Gastroesophageal sphincter (tissue), 3 donors: ENCODE data around the gene FRMD6.

Source experiments
- EP300 ChIP-seq: sonication (generic); formaldehyde crosslinking; IDR thresholded peaks from one replicate; pipeline ENCODE4 v1.6.1; 2017; ENCODE audit warnings: antibody characterized with exemption, mild to moderate bottlenecking
- POLR2A ChIP-seq, 2 donors: fragments of 450-650 bp; IDR thresholded peaks; one replicate each; pipeline ENCODE4 v1.6.1; 2017; ENCODE audit warnings: antibody characterized with exemption in 2 of 2, mild to moderate bottlenecking in 2 of 2, moderate library complexity in 1 of 2
- POLR2AphosphoS5 ChIP-seq: sonication (generic); formaldehyde crosslinking; IDR thresholded peaks from one replicate; pipeline ENCODE4 v1.6.1; 2017; ENCODE audit warnings: antibody characterized with exemption
- TF ChIP-seq, protein P1 (sequence below), 4 experiments: fragments of 200-600 bp in 2 of 4; fragments of 450-650 bp in 2 of 4; sonication (generic) in 1 of 4; IDR thresholded peaks; one replicate each; pipeline ENCODE4 v1.5.1; 2017 to 2019; ENCODE audit warnings: antibody characterized with exemption in 4 of 4, mild to moderate bottlenecking in 2 of 4, moderate library complexity in 2 of 4

DNA sequence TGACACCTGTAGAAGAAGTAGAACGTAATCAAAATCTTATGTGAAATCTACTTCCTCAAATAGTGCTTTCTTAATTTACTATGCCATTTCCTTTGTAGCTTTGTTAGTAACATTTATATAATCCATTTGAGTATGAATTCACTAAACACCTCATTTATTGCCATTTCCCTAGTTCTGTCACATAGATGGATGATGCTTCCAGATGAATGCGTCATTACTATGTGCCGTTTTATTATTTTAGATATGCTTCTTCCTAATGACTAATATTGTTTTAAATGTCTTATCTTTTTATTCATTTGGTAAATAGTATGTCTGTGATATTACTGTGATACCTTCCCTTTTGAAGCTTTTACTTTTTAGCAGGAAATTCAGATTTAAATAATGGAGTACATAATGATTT is 14.4 kb downstream of the FRMD6 start:
- TF ChIP-seq, protein P1, sequence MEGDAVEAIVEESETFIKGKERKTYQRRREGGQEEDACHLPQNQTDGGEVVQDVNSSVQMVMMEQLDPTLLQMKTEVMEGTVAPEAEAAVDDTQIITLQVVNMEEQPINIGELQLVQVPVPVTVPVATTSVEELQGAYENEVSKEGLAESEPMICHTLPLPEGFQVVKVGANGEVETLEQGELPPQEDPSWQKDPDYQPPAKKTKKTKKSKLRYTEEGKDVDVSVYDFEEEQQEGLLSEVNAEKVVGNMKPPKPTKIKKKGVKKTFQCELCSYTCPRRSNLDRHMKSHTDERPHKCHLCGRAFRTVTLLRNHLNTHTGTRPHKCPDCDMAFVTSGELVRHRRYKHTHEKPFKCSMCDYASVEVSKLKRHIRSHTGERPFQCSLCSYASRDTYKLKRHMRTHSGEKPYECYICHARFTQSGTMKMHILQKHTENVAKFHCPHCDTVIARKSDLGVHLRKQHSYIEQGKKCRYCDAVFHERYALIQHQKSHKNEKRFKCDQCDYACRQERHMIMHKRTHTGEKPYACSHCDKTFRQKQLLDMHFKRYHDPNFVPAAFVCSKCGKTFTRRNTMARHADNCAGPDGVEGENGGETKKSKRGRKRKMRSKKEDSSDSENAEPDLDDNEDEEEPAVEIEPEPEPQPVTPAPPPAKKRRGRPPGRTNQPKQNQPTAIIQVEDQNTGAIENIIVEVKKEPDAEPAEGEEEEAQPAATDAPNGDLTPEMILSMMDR (IDR thresholded peaks at IDR 0.05) = no peak
- TF ChIP-seq POLR2A (IDR thresholded peaks at IDR 0.05) (no peak), POLR2AphosphoS5 (no peak), EP300 (no peak)
